ENCODE data around the gene KLK11.

KLK11 gene

GRCh38 chr19:51027126-51027806, 850 bp upstream of the KLK11 start:
- no peak for DNase-seq

- no peak for DNase-seq
Observed at GRCh38 chr19:51025809-51026553, 435 bp downstream of the KLK11 start.

- DNase-seq, result no peak
Observed at GRCh38 chr19:51025401-51025800, 1.0 kb downstream of the KLK11 start.

GRCh38 chr19:51024924-51025323, 1.5 kb downstream of the KLK11 start:
- no peak for DNase-seq

- DNase-seq, result no peak
Observed at GRCh38 chr19:51023946-51024345, 2.5 kb downstream of the KLK11 start.

GRCh38 chr19:51022526-51022925, 3.9 kb downstream of the KLK11 start:
- DNase-seq, result no peak

- no peak for DNase-seq
Observed at GRCh38 chr19:51020988-51021651, 5.3 kb downstream of the KLK11 start.

- no peak for DNase-seq
Observed at GRCh38 chr19:51019544-51019925, 6.9 kb downstream of the KLK11 start, which contains the start of gene KLK10. KLK10 (minus strand) TSS chr19:51019709; CDS start chr19:51019130, 579 bp downstream.

GRCh38 chr19:51018745-51019543, 7.5 kb downstream of the KLK11 start:
- no peak for DNase-seq

GRCh38 chr19:51016798-51017683, 9.4 kb downstream of the KLK11 start:
- no peak for DNase-seq

GRCh38 chr19:51015691-51016267, 10.6 kb downstream of the KLK11 start:
- DNase-seq, result no peak

- DNase-seq, result no peak
Observed at GRCh38 chr19:51014242-51014641, 12.2 kb downstream of the KLK11 start.

GRCh38 chr19:51012661-51013190, 13.7 kb downstream of the KLK11 start:
- no peak for DNase-seq

- no peak for DNase-seq
Observed at GRCh38 chr19:51010066-51010795, 16.2 kb downstream of the KLK11 start.

- no peak for DNase-seq
Observed at GRCh38 chr19:51009061-51009891, 17.1 kb downstream of the KLK11 start.

GRCh38 chr19:51007488-51007887, 18.9 kb downstream of the KLK11 start:
- no peak for DNase-seq

- DNase-seq, result no peak
Observed at GRCh38 chr19:51006406-51006805, 20.0 kb downstream of the KLK11 start.

- DNase-seq, result no peak
Observed at GRCh38 chr19:51005248-51005647, 21.2 kb downstream of the KLK11 start.

- no peak for DNase-seq
Observed at GRCh38 chr19:51003316-51003715, 23.1 kb downstream of the KLK11 start.
